Mesendoderm (in vitro differentiated cells): ENCODE results near the gene ZNF132.
A peak's percentile ranks its signal among the peaks of the same experiment; 100 is the strongest.

Experiments
- DNase-seq: peaks from one replicate; pipeline ENCODE4 v3.0.0; 2013
- H2AK5ac ChIP-seq: 2 replicates; pipeline ENCODE4 v1.6.1; 2013; ENCODE audit warnings: low read length, inconsistent platforms
- H2BK120ac ChIP-seq: 2 replicates; pipeline ENCODE4 v1.6.1; 2013; ENCODE audit warnings: low read depth, mild to moderate bottlenecking, low read length, moderate library complexity, mixed read lengths
- H2BK15ac ChIP-seq: replicated peaks from 2 replicates; pipeline ENCODE4 v1.6.1; 2013; ENCODE audit warnings: low read depth, mild to moderate bottlenecking, moderate library complexity
- H2BK5ac ChIP-seq: 2 replicates; pipeline ENCODE4 v1.6.1; 2013; ENCODE audit warnings: low read length, inconsistent platforms
- H3K18ac ChIP-seq: 2 replicates; pipeline ENCODE4 v1.6.1; 2013; ENCODE audit warnings: mild to moderate bottlenecking, low read length, mixed read lengths
- H3K23ac ChIP-seq: one replicate; pipeline ENCODE4 v1.6.1; 2013; ENCODE audit warnings: low read length
- H3K27ac ChIP-seq: 2 replicates; pipeline ENCODE4 v1.5.1; 2013; ENCODE audit warnings: low read depth, mild to moderate bottlenecking, inconsistent platforms, low read length, moderate library complexity
- H3K27me3 ChIP-seq: 2 replicates; pipeline ENCODE4 v1.6.1; 2013; ENCODE audit warnings: low read length, control low read depth, mild to moderate bottlenecking, inconsistent platforms; ENCODE audit not compliant: insufficient read depth, poor library complexity
- H3K36me3 ChIP-seq: 2 replicates; pipeline ENCODE4 v1.6.1; 2013; ENCODE audit warnings: low read length, inconsistent platforms; ENCODE audit not compliant: control insufficient read depth, insufficient read depth
- H3K4ac ChIP-seq: one replicate; pipeline ENCODE4 v1.6.1; 2013; ENCODE audit warnings: low read depth, mild to moderate bottlenecking, low read length, moderate library complexity
- H3K4me1 ChIP-seq: 2 replicates; pipeline ENCODE4 v1.6.1; 2013; ENCODE audit warnings: low read depth, low read length, inconsistent platforms; ENCODE audit not compliant: control insufficient read depth
- H3K4me2 ChIP-seq: 2 replicates; pipeline ENCODE4 v1.6.1; 2013; ENCODE audit warnings: low read length
- H3K4me3 ChIP-seq: 2 replicates; pipeline ENCODE4 v1.5.1; 2013; ENCODE audit warnings: mild to moderate bottlenecking, low read length
- H3K56ac ChIP-seq: one replicate; pipeline ENCODE4 v1.6.1; 2013; ENCODE audit warnings: low read length
- H3K79me1 ChIP-seq: 2 replicates; pipeline ENCODE4 v1.6.1; 2013; ENCODE audit warnings: low read length, inconsistent platforms
- H3K79me2 ChIP-seq: 2 replicates; pipeline ENCODE4 v1.6.1; 2013; ENCODE audit warnings: mild to moderate bottlenecking, low read length; ENCODE audit not compliant: control insufficient read depth, insufficient read depth
- H3K9ac ChIP-seq: 2 replicates; pipeline ENCODE4 v1.6.1; 2013; ENCODE audit warnings: low read length, inconsistent platforms
- H4K5ac ChIP-seq: one replicate; pipeline ENCODE4 v1.6.1; 2013; ENCODE audit warnings: low read length
- H4K8ac ChIP-seq: one replicate; pipeline ENCODE4 v1.6.1; 2013; ENCODE audit warnings: low read depth, mild to moderate bottlenecking, control low read depth, low read length, moderate library complexity
- WGBS: extraction: QIAGEN DNeasy Blood & Tissue Kit; methylation state at CpG from one replicate; pipeline ENCODE4 v1.1.7; 2013; ENCODE audit warnings: low lambda C conversion rate, missing lambda C conversion rate; ENCODE audit not compliant: insufficient coverage; ENCODE audit errors: extremely low coverage; 5-methylcytosine and 5-hydroxymethylcytosine counted together

The ZNF132 gene

DNA sequence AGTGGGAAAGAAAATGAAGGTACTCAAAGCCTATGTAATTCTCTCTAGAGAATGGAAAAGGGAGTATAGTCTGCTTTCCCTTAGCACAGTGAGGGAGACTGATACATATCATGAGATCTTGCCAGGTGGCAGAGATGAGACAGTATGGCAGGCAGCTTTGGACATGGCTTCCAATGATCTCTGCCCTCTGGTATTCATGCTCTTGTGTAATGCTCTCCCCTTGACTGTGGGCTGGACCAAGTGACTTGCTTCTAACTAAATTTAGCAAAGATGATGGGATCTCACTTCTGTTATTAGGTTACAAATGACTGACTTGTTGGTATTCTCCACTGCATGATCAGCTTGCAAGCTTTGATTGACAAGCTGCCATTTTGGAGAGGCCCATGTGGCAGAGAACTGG is 10.2 kb downstream of the ZNF132 start:
- H3K4ac ChIP-seq = no peak overlapping the region
- no peak overlapping the region for H2BK120ac ChIP-seq
- H2AK5ac ChIP-seq = no peak overlapping the region
- peaks cover 9% of the 10 kb centered on the region for H3K36me3 ChIP-seq
- H3K79me1 ChIP-seq = no peaks in the 10 kb centered on the region
- no peak overlapping the region for H3K4me2 ChIP-seq
- H3K27ac ChIP-seq = no peak overlapping the region
- H3K4me1 ChIP-seq = no peaks in the 10 kb centered on the region
- H4K5ac ChIP-seq = no peak overlapping the region
- no peak overlapping the region for H4K8ac ChIP-seq
- H2BK15ac ChIP-seq = no peak overlapping the region
- H2BK5ac ChIP-seq = no peak overlapping the region
- H3K4me3 ChIP-seq = peak overlapping the region; percentile 2
- no peak overlapping the region for H3K9ac ChIP-seq
- H3K23ac ChIP-seq = no peak overlapping the region
- DNase-seq = no peak
- H3K79me2 ChIP-seq = no peaks in the 10 kb centered on the region
- H3K18ac ChIP-seq = no peak overlapping the region
- no peak overlapping the region for H3K56ac ChIP-seq
- H3K27me3 ChIP-seq = no peaks in the 10 kb centered on the region

DNA sequence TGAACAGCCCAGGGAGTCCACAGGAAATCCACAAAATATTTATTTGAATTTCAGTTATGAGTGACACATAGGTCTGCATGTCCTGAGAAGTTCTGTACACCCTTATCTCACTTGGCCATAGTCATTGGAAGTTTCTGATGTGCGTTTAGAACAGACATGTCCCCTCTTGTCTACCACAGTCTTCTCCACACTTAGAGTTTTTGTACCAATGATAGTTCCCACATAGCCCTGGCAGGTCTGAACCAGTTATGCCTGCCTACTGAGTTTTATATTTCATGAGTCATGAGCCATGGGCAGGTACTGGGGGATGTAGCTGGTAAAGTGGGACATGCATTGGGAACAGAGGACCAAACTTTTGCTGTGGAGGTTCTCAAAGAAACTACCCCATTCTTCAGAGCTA is 11.3 kb downstream of the ZNF132 start:
- Histone ChIP-seq H4K8ac (no peak overlapping the region), H3K9ac (no peak overlapping the region), H2BK5ac (no peak overlapping the region), H3K56ac (no peak overlapping the region), H2BK15ac (no peak overlapping the region), H3K4ac (no peak overlapping the region), H3K27ac (no peak overlapping the region), H3K4me1 (no peaks in the 10 kb centered on the region), H3K27me3 (no peaks in the 10 kb centered on the region), H2BK120ac (no peak overlapping the region), H4K5ac (no peak overlapping the region), H3K36me3 (peaks cover under 1% of the 10 kb centered on the region), H3K4me3 (no peak overlapping the region), H3K4me2 (no peak overlapping the region), H3K79me1 (no peaks in the 10 kb centered on the region), H3K18ac (no peak overlapping the region), H2AK5ac (no peak overlapping the region), H3K23ac (no peak overlapping the region), H3K79me2 (no peaks in the 10 kb centered on the region)
- DNase-seq = no peak
- no CpG with 5 or more reads among the region's 1 CpG for WGBS

DNA sequence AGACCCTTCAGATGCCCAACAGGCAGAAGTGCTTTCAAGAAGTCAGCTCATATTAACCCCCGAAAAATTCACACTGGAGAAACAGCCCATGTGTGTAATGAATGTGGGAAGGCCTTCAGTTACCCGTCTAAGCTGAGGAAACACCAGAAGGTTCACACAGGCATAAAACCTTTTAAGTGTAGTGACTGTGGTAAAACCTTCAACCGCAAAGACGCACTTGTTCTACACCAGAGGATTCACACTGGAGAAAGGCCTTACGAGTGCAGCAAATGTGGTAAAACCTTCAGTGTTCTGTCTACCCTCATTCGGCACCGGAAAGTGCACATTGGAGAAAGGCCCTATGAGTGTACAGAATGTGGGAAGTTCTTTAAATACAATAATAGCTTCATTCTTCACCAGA is 22.9 kb downstream of the ZNF132 start:
- no peak for DNase-seq
- Histone ChIP-seq H3K4me2 (no peak overlapping the region), H3K79me2 (no peaks in the 10 kb centered on the region), H3K27ac (no peak overlapping the region), H4K5ac (no peak overlapping the region), H2AK5ac (no peak overlapping the region), H3K56ac (no peak overlapping the region), H3K4me3 (no peak overlapping the region), H2BK5ac (no peak overlapping the region), H3K4ac (no peak overlapping the region), H3K36me3 (no peaks in the 10 kb centered on the region), H3K18ac (no peak overlapping the region), H2BK120ac (no peak overlapping the region), H3K23ac (no peak overlapping the region), H2BK15ac (no peak overlapping the region), H3K27me3 (no peaks in the 10 kb centered on the region), H3K79me1 (no peaks in the 10 kb centered on the region), H3K4me1 (no peaks in the 10 kb centered on the region), H3K9ac (no peak overlapping the region), H4K8ac (no peak overlapping the region)
- WGBS = no CpG with 5 or more reads among the region's 7 CpGs

GRCh38 chr19:58416604-58417003 is 23.3 kb downstream of the ZNF132 start:
- H3K4me1 ChIP-seq = no peaks in the 10 kb centered on the region
- no peak overlapping the region for H2BK15ac ChIP-seq
- no peak overlapping the region for H4K5ac ChIP-seq
- H3K36me3 ChIP-seq = no peaks in the 10 kb centered on the region
- no peak overlapping the region for H2BK5ac ChIP-seq
- no peaks in the 10 kb centered on the region for H3K79me2 ChIP-seq
- no peak overlapping the region for H3K9ac ChIP-seq
- no peaks in the 10 kb centered on the region for H3K27me3 ChIP-seq
- H3K4ac ChIP-seq = no peak overlapping the region
- H3K4me2 ChIP-seq = no peak overlapping the region
- no peak overlapping the region for H4K8ac ChIP-seq
- H3K79me1 ChIP-seq = no peaks in the 10 kb centered on the region
- no peak overlapping the region for H3K23ac ChIP-seq
- no peak overlapping the region for H3K27ac ChIP-seq
- no peak overlapping the region for H3K4me3 ChIP-seq
- H3K18ac ChIP-seq = no peak overlapping the region
- no peak overlapping the region for H2BK120ac ChIP-seq
- H2AK5ac ChIP-seq = no peak overlapping the region
- no CpG with 5 or more reads among the region's 5 CpGs for WGBS
- H3K56ac ChIP-seq = no peak overlapping the region
- DNase-seq = no peak

DNA sequence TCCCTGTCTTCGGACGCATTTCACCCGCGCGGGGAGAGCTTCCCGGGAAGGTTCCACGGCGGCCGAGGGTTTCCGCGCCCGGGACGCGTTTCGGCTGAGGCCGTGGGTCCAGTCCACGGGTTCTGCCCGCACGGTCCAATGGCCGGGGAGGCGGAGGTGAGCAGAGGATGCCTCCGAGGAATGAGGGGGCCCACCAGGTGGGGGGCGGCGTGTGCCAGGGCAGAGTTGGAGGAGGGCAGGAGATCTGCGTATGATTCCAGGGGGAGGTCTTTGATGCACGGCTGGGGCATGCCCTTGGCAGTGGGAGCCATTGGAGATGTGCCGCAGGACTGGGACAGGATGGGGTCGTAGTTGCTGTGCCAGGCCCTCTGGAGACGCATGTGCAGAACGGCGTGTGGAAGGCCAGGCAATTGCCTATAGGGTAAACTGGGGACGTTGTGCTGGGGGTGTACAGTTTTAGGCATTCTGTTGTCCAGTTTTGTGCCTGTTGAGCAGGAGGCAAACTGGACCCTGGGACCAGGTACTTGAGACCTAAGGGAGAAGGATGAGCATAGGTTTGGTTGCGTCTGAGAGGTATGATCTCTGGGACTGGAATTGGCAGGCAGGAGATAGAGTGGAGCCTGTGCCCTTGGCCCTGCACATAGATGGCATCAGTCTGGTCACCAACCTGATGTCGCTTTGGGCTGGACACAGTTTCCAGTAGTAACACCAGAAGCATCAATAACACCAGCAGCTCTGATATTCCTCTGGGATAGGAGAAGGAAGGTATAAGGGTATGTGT is 30.8 kb downstream of the ZNF132 start:
- no peak overlapping the region for H4K8ac ChIP-seq
- H2BK5ac ChIP-seq = no peak overlapping the region
- H3K27me3 ChIP-seq = no peaks in the 10 kb centered on the region
- no peak overlapping the region for H3K18ac ChIP-seq
- DNase-seq = no peak
- peak overlapping the region; percentile 92 for H3K56ac ChIP-seq
- peak overlapping the region; percentile 88 for H3K9ac ChIP-seq
- H3K79me2 ChIP-seq = no peaks in the 10 kb centered on the region
- H3K4me2 ChIP-seq = peak overlapping the region; percentile 80
- H3K27ac ChIP-seq = no peak overlapping the region
- H2AK5ac ChIP-seq = no peak overlapping the region
- no CpG with 5 or more reads among the region's 34 CpGs for WGBS
- no peak overlapping the region for H3K23ac ChIP-seq
- H3K4me3 ChIP-seq = peak overlapping the region; percentile 68
- no peaks in the 10 kb centered on the region for H3K36me3 ChIP-seq
- H2BK120ac ChIP-seq = no peak overlapping the region
- no peaks in the 10 kb centered on the region for H3K79me1 ChIP-seq
- H3K4me1 ChIP-seq = peaks cover 4% of the 10 kb centered on the region
- H2BK15ac ChIP-seq = no peak overlapping the region
- no peak overlapping the region for H3K4ac ChIP-seq
- no peak overlapping the region for H4K5ac ChIP-seq
